ENCODE results near the gene DDOST. TPM values are rescaled to one million over a fixed set of nuclear protein-coding genes. Genes with fewer than 3 reads are reported as not detected.

DDOST gene
- polyA plus RNA-seq, 1 donor (not counting 4 experiments of a cell fraction or from before 2014, with no cell fraction given) = 263 TPM

DNA sequence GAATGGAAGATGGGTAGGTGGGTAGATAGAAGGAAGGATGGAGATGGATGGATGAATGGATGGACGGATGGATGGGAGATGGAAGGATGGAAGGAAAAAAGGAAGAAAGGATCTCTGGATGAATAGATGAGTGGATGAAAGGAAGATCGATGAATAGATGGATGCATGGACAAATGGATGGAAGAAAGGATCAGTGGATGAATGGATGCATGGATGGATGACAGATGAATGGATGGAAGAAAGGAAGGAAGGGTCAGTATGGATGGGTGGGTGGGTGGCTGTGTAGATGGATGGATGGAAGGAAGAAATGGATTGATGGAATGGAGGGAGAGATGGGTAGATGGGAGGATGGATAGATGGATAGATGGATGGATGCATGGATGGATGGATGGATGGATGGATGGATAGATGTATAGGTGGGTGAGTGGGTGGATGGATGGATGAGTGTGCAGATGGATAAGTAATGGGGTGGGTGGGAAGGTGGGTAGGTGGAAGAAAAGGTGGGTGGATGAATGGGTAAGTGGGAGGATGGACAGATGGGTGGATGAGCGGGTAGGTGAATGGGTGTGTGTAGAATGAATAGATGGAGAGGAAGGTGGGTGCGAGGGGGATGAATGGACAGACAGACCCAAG is 42.1 kb upstream of the DDOST start:
- H3K36me3 ChIP-seq (ENCODE audit: control insufficient read depth in 2 of 2, extremely low read depth in 1 of 2, insufficient read depth in 2 of 2, low read length in 2 of 2) = peaks cover 2 to 21% of the 10 kb centered on the region in 2 experiments
- H3K4me3 ChIP-seq (ENCODE audit: control insufficient read depth in 2 of 3, extremely low read depth in 1 of 3, insufficient read depth in 2 of 3, low read depth in 1 of 3, low read length in 3 of 3) = no peak overlapping the region
- dilution Hi-C loops (cut with MboI; ENCODE audit: extremely low pct_ligation_motif_present, low sequenced_read_pairs) = no loop called here

DNA sequence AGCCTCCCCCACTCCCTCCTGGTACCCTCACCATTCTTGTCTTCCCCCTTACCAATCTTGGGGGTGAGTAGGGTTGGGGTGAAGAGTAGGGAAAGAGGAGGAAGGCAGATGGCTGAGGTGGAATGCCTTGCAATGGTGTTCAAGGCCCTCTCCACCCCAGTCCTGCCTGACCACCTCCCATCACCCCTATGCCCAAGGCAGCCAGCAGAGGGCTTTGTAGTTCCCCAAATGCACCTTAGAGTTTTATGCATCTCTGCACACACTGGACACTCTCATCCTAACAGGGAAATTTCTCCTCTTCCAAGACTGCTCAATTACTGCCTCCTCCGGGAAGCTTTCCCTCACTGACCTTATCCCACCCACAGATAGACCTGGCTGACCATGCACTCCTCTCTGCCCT is 41.2 kb upstream of the DDOST start:
- FAIRE-seq (no peak), DNase-seq (ENCODE audit: low read depth, low spot score) (no peak)
- Histone ChIP-seq H2AFZ (ENCODE audit: control insufficient read depth, low read length) (no peak overlapping the region), H3K27ac (ENCODE audit: control insufficient read depth, insufficient read depth, low read length) (no peak overlapping the region), H3K9me3 (ENCODE audit: control insufficient read depth, low read depth, low read length) (no peaks in the 10 kb centered on the region), H3K4me3 (ENCODE audit: control insufficient read depth in 2 of 3, extremely low read depth in 1 of 3, insufficient read depth in 2 of 3, low read depth in 1 of 3, low read length in 3 of 3) (no peak overlapping the region), H3K9me1 (ENCODE audit: control insufficient read depth, extremely low read depth, insufficient read depth, low read length) (no peaks in the 10 kb centered on the region), H3K4me1 (ENCODE audit: control insufficient read depth, extremely low read depth, insufficient read depth, low read length) (peaks cover 17% of the 10 kb centered on the region), H4K20me1 (ENCODE audit: control insufficient read depth, extremely low read depth, insufficient read depth, low read length) (no peaks in the 10 kb centered on the region), H3K9ac (ENCODE audit: control insufficient read depth, extremely low read depth, insufficient read depth, low read length) (no peak overlapping the region), H3K79me2 (ENCODE audit: control insufficient read depth, insufficient read depth, low read length) (no peaks in the 10 kb centered on the region), H3K27me3 (ENCODE audit: control insufficient read depth, extremely low read depth, insufficient read depth, low read length) (no peaks in the 10 kb centered on the region), H3K4me2 (ENCODE audit: control insufficient read depth, extremely low read depth, insufficient read depth, low read depth, low read length) (no peak overlapping the region), H3K36me3 (ENCODE audit: control insufficient read depth in 2 of 2, extremely low read depth in 1 of 2, insufficient read depth in 2 of 2, low read length in 2 of 2) (peaks cover 2 to 19% of the 10 kb centered on the region in 2 experiments)
- dilution Hi-C loops (cut with MboI; ENCODE audit: extremely low pct_ligation_motif_present, low sequenced_read_pairs) = no loop called here
- TF ChIP-seq CTCF (optimal IDR thresholded peaks at IDR 0.05 in 1 of 3, IDR thresholded peaks at IDR 0.05 in 1 of 3, conservative IDR thresholded peaks at IDR 0.05 in 1 of 3; ENCODE audit: extremely low read depth in 1 of 3, insufficient read depth in 2 of 3, low read length in 3 of 3) (peak; percentile 30 to 53 (median 40)), EZH2 (IDR thresholded peaks at IDR 0.05; ENCODE audit: low read length) (no peak)

More for the DNA sequence above, 42.1 kb upstream of the DDOST start:
- H3K4me2 ChIP-seq (ENCODE audit: control insufficient read depth, extremely low read depth, insufficient read depth, low read depth, low read length) = no peak overlapping the region
- H4K20me1 ChIP-seq (ENCODE audit: control insufficient read depth, extremely low read depth, insufficient read depth, low read length) = no peaks in the 10 kb centered on the region
- H3K4me1 ChIP-seq (ENCODE audit: control insufficient read depth, extremely low read depth, insufficient read depth, low read length) = peaks cover 9% of the 10 kb centered on the region
- FAIRE-seq (no peak), DNase-seq (ENCODE audit: low read depth, low spot score) (no peak)
- H3K9me1 ChIP-seq (ENCODE audit: control insufficient read depth, extremely low read depth, insufficient read depth, low read length) = no peaks in the 10 kb centered on the region
- H3K27ac ChIP-seq (ENCODE audit: control insufficient read depth, insufficient read depth, low read length) = no peak overlapping the region
- H2AFZ ChIP-seq (ENCODE audit: control insufficient read depth, low read length) = no peak overlapping the region
- no peaks in the 10 kb centered on the region for H3K9me3 ChIP-seq (ENCODE audit: control insufficient read depth, low read depth, low read length)
- H3K9ac ChIP-seq (ENCODE audit: control insufficient read depth, extremely low read depth, insufficient read depth, low read length) = no peak overlapping the region
- TF ChIP-seq CTCF (optimal IDR thresholded peaks at IDR 0.05 in 1 of 3, IDR thresholded peaks at IDR 0.05 in 1 of 3, conservative IDR thresholded peaks at IDR 0.05 in 1 of 3; ENCODE audit: extremely low read depth in 1 of 3, insufficient read depth in 2 of 3, low read length in 3 of 3) (no peak), EZH2 (IDR thresholded peaks at IDR 0.05; ENCODE audit: low read length) (no peak)
- no peaks in the 10 kb centered on the region for H3K79me2 ChIP-seq (ENCODE audit: control insufficient read depth, insufficient read depth, low read length)
- H3K27me3 ChIP-seq (ENCODE audit: control insufficient read depth, extremely low read depth, insufficient read depth, low read length) = no peaks in the 10 kb centered on the region

Measured in keratinocyte (primary cell).